HG02981 (cell line): ENCODE measurements around the gene CARF.
"Not testable (repeated sequence)": the region's sequence is repeated elsewhere in the genome, so short reads cannot be mapped to it uniquely, and the experiment has no call there.

Experiments used
- ATAC-seq: cut with Tn5 transposase; IDR thresholded peaks from one replicate; pipeline ENCODE4 v1.9.1; 2021; ENCODE audit warnings: mild to moderate bottlenecking, moderate library complexity; ENCODE audit not compliant: unreplicated experiment

Gene CARF

GRCh38 chr2:202933139-202933510 lies 21.1 kb downstream of the CARF start:
- no peak for ATAC-seq

DNA sequence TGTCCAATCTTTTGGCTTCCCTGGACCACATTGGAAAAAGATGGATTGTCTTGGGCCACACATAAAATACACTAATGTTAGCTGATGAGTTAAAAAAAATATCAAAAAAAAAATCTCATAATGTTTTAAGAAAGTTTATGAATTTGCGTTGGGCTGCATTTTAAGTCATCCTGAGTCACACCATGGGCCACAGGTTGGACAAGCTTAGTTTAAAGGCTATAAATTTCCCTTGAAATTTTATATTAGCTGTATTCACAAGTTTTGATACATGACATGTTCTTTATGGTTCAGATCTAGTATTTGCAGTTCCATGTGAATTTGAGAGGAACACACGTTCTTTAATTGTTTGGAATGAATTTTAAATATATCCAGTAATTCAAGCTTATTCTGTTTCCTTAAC lies 21.9 kb downstream of the CARF start:
- no peak for ATAC-seq

DNA sequence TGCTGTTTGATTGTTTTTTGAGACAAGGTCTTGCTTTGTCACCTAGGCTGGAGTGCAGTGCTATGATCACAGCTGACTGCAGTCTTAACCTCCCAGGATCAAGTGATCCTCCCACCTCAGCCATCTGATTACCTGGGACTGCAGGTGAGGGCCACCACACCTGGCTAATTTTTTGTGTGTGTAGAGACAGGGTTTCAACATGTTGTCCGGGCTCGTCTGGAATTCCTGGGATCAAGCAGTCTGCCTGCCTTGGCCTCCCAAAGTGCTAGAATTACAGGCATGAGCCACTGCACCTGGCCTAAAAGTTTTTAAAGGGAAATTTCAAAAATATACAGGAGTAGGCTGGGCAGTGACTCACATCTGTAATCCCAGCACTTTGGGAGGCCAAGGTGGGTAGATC lies 22.4 kb downstream of the CARF start:
- ATAC-seq = no peak

DNA sequence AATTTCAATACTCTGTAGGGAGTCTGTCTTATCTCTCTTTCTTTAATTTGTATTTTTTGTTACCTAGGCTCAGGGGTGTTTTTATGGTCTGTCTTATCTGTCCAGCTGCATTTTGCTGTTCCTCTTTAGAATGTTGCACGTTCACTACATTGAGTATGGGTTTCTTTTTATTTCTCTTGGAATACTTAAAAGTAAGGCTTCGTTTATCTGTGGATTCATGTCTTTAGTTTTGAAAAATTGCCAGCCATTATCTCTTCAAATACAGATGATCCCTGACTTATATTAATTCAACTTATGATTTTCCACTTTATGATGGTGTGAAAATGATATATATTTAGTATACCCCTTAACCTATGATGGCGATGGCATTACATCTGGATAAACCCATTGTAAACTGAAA lies 26.9 kb downstream of the CARF start:
- ATAC-seq = no peak

DNA sequence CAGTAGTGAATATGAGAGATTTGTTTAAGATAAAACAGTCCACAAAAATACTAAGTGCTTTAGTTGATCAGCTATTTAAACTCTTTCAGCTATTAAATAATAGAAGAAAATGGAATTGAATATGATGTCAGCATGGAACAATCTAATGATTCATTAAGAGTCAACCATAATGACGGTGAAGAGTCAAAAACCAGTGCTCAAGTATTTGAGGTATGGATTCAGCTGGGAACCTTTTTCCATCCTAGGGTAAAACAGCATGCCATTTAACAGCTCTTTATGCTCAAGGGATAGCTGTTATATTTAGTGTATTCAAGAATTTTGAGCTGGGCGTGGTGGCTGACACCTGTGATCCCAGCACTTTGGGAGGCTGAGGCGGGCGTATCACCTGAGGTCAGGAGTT lies 29.7 kb downstream of the CARF start:
- no peak for ATAC-seq

DNA sequence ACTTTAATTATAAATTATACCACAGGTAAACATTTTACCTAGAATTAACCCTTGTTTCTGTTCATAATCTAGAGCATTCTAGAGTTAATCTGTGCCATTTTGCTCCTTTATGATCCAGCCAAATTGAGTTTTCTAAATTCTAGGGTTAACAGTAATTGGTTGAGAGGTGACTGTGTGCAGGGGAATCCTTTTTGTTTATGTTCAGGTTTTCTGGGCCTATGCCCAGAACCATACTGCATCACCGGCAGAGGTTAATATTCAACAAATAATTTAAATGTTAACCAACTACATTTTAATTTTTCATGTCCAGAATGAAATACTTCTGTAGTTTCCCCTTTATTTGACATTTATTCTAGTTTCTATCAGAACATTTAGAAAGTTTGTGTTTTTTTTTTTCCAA lies 32.3 kb downstream of the CARF start:
- ATAC-seq = no peak

GRCh38 chr2:202944816-202945215 lies 32.7 kb downstream of the CARF start:
- ATAC-seq = no peak

DNA sequence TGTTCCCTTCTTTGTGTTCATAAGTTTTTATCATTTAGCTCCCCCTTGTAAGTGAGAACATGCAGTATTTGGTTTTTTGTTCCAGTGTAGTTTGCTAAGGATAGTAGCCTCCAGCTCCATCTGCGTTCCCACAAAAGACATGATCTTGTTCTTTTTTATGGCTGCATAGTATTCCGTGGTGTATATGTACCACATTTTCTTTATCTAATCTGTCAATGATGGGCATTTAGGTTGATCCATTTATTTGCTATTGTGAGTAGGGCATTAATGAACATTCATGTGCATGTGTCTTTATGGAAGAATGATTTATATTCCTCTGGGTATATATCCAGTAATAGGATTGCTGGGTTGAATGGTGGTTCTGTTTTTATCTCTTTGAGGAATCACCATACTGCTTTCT lies 33.4 kb downstream of the CARF start:
- no peak for ATAC-seq

GRCh38 chr2:202949333-202949732 lies 37.3 kb downstream of the CARF start:
- ATAC-seq = not testable (repeated sequence)

- ATAC-seq = no peak
Measured at GRCh38 chr2:202950592-202950991, 38.5 kb downstream of the CARF start.

- no peak for ATAC-seq
Measured at GRCh38 chr2:202960524-202960923, 48.4 kb downstream of the CARF start.

- ATAC-seq = no peak
Measured at GRCh38 chr2:202963712-202964111, 51.6 kb downstream of the CARF start.

DNA sequence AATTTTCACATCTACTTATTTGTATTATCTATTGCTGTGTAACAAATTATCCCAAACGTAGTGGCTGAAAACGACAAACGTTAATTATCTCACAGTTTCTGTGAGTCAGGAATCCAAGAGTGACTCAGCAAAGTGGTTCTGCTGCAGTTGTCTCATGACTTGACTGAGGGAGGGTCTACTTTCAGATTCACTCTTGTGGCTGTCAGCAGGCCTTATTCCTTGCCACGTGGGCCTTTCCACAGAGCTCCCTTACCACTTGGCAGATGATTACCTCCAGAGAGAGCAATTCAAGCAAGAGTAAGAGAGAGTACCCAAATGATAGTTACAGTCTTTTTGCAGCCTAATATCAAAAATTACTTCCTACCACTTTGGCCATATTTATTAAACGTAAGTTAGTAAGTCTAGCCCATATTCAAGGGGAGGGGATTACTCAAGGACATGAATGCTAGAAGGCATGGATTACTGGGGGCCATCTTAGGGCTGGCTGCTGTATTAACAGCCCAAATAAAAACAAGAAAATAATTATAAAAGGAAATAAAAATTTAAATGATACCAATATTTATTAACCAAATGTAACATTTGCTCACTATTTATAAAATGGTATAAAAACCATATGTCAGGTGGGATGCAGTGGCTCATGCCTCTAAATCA lies 53.9 kb downstream of the CARF start:
- ATAC-seq = peak; percentile 93

DNA sequence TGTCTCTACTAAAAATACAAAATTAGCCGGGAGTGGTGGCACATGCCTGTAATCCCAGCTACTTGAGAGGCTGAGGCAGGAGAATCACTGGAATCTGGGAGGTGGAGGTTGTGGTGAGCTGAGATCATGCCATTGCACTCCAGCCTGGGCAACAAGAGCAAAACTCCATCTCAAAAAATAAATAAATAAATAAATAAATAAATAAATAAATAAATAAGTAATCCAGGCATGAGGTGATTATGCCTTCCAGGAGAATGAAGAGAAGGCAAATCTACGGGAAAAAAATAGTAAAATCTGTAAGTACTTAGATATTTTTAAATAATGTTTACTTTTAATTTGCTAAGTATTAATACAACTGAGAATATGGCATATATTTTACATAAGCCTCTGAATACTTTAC lies 57.3 kb downstream of the CARF start:
- ATAC-seq = not testable (repeated sequence)

GRCh38 chr2:202976809-202977208 lies 64.7 kb downstream of the CARF start:
- ATAC-seq = no peak

- ATAC-seq = no peak
Measured at GRCh38 chr2:202982779-202983491, 70.9 kb downstream of the CARF start.

DNA sequence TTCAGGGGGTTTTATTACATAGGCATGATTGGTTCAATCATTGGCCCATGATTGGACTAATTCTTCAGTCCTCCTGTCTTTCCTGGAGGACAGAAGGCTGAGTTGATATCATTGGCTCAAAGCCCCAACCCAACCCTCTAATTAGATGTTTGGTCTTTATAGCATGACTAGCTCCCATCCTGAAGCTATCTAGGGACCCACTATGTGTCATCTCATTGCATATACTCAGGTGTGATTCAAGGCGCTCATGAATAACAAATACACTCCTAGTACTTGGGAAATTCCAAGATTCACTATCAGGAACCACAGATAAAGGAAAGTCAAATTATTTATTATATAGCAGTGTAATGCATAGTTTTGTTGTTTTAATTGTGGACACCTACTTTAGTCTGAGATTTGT lies 77.7 kb downstream of the CARF start:
- ATAC-seq = no peak

- ATAC-seq = no peak
Measured at GRCh38 chr2:202990501-202990900, 78.4 kb downstream of the CARF start.

DNA sequence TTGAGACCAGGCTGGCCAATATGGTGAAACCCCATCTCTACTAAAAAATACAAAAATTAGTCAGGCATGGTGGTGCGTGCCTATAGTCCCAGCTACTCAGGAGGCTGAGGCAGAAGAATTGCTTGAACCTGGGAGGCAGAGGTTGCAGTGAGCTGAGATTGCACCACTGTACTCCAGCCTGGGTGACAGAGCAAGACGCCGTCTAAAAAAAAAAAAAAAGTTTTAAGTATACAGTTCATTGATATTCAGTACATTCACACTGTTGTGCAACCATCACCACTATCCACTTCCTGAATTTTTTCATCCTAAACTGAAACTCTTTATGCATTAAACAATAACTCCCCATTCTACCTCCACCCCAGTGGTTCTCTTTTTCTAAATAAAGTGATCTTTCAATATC lies 85.0 kb downstream of the CARF start:
- ATAC-seq = not testable (repeated sequence)

GRCh38 chr2:203002054-203002821 lies 90.2 kb downstream of the CARF start:
- ATAC-seq = no peak

GRCh38 chr2:203003716-203004115 lies 91.6 kb downstream of the CARF start:
- no peak for ATAC-seq
